A549 (cell line): ENCODE measurements around the gene ARL15.

Source experiments
- BHLHE40 ChIP-seq: IDR thresholded peaks from 2 replicates; pipeline ENCODE4 v1.6.1; 2012; ENCODE audit warnings: low read depth, low read length, inconsistent platforms
- CEBPB ChIP-seq, 2 experiments: fragments of >200 bp in 1 of 2; sonication (Bioruptor Twin) in 1 of 2; formaldehyde crosslinking in 1 of 2; IDR thresholded peaks; 2 replicates each; pipeline ENCODE4 v1.6.1; 2012 to 2016
- CTCF ChIP-seq: fragments of >200 bp; sonication (Bioruptor Twin); formaldehyde crosslinking; IDR thresholded peaks from 3 replicates; pipeline ENCODE4 v1.5.1; 2016
- EP300 ChIP-seq, 2 experiments: fragments of >200 bp; sonication (Bioruptor Twin); formaldehyde crosslinking; IDR thresholded peaks; 2 replicates in 1 of 2; 3 replicates in 1 of 2; pipeline ENCODE4 v1.6.1; 2016 to 2017
- HES2 ChIP-seq: fragments of >200 bp; sonication (Bioruptor Twin); formaldehyde crosslinking; IDR thresholded peaks from 2 replicates; pipeline ENCODE4 v1.6.1; 2016
- HMGXB4 ChIP-seq: fragments of 250-450 bp; sonication (Bioruptor Pico); IDR thresholded peaks from 2 replicates; pipeline ENCODE4 v1.5.0; 2021; ENCODE audit warnings: mild to moderate bottlenecking, moderate library complexity, borderline replicate concordance
- MAX ChIP-seq: IDR thresholded peaks from 2 replicates; pipeline ENCODE4 v1.6.1; 2012
- POLR2A ChIP-seq: IDR thresholded peaks from 2 replicates; pipeline ENCODE4 v1.6.1; 2012; ENCODE audit warnings: mild to moderate bottlenecking, low read length
- RCOR1 ChIP-seq: fragments of 150-350 bp; IDR thresholded peaks from 2 replicates; pipeline ENCODE4 v1.6.1; 2014; ENCODE audit warnings: antibody characterized with exemption, low read length, low read depth
- REST ChIP-seq: fragments of 200-600 bp; sonication (generic); IDR thresholded peaks from 2 replicates; pipeline ENCODE4 v1.6.1; 2016; ENCODE audit warnings: antibody characterized with exemption, mild to moderate bottlenecking, moderate library complexity
- ZNF302 ChIP-seq: fragments of 250-450 bp; sonication (Bioruptor Pico); IDR thresholded peaks from 2 replicates; pipeline ENCODE4 v1.9.0; 2021; ENCODE audit warnings: inconsistent platforms, mild to moderate bottlenecking, moderate library complexity

GRCh38 chr5:54140247-54140840 lies 170.0 kb downstream of the ARL15 start:
- no peak for TF ChIP-seq REST
- TF ChIP-seq CTCF, result no peak
- TF ChIP-seq RCOR1, result no peak
- no peak for TF ChIP-seq HMGXB4
- TF ChIP-seq MAX, result no peak
- TF ChIP-seq EP300 (IDR thresholded peaks at IDR 0.05), result no peak
- no peak for TF ChIP-seq POLR2A
- no peak for TF ChIP-seq HES2
- no peak for TF ChIP-seq CEBPB (IDR thresholded peaks at IDR 0.05)
- no peak for TF ChIP-seq ZNF302 (CRISPR knock-in tag)
- no peak for TF ChIP-seq BHLHE40
